Liver (tissue), 9 donors: ENCODE measurements around the gene ACOXL. TPM values are rescaled to one million over a fixed set of nuclear protein-coding genes. Genes with fewer than 3 reads are reported as not detected.

ENCODE experiments used
- DNase-seq: peaks from one replicate; pipeline ENCODE4 v3.0.0-alpha.2; 2017; ENCODE audit warnings: low spot score
- H3K27ac ChIP-seq, 2 donors: one replicate each; pipeline ENCODE4 v1.7.0; 2013; ENCODE audit warnings: inconsistent platforms in 2 of 2, low read length in 2 of 2, control low read depth in 1 of 2, low read depth in 1 of 2, mild to moderate bottlenecking in 1 of 2
- H3K27me3 ChIP-seq, 4 donors: one replicate each; pipeline versions ENCODE4 v1.6.1 to v1.7.0; 2013; ENCODE audit warnings: low read length in 3 of 4, inconsistent platforms in 1 of 4, mild to moderate bottlenecking in 1 of 4, moderate library complexity in 1 of 4; ENCODE audit not compliant: control insufficient read depth in 4 of 4, insufficient read depth in 4 of 4
- H3K36me3 ChIP-seq, 4 donors: one replicate each; pipeline versions ENCODE4 v1.6.1 to v1.7.0; 2013; ENCODE audit warnings: low read length in 3 of 4, mild to moderate bottlenecking in 3 of 4, low read depth in 1 of 4, moderate library complexity in 1 of 4; ENCODE audit not compliant: control insufficient read depth in 4 of 4, insufficient read depth in 3 of 4
- H3K4me1 ChIP-seq, 4 donors: one replicate each; pipeline versions ENCODE4 v1.6.1 to v1.7.0; 2013; ENCODE audit warnings: low read length in 3 of 4, mild to moderate bottlenecking in 3 of 4, moderate library complexity in 1 of 4; ENCODE audit not compliant: control insufficient read depth in 4 of 4, insufficient read depth in 4 of 4
- H3K4me3 ChIP-seq, 3 donors: one replicate each; pipeline versions ENCODE4 v1.6.1 to v1.7.0; 2013; ENCODE audit warnings: low read length in 3 of 3, control low read depth in 1 of 3, low read depth in 1 of 3, mild to moderate bottlenecking in 1 of 3
- H3K9ac ChIP-seq, 2 donors: one replicate each; pipeline ENCODE4 v1.7.0; 2013; ENCODE audit warnings: low read length in 2 of 2, mild to moderate bottlenecking in 2 of 2, moderate library complexity in 2 of 2, control low read depth in 1 of 2, low read depth in 1 of 2
- H3K9me3 ChIP-seq, 4 donors: one replicate each; pipeline versions ENCODE4 v1.6.1 to v1.7.0; 2013; ENCODE audit warnings: low read length in 3 of 4; ENCODE audit not compliant: control insufficient read depth in 4 of 4
- ATF3 ChIP-seq: IDR thresholded peaks from 2 replicates; pipeline ENCODE4 v1.6.1; 2016; ENCODE audit warnings: antibody characterized with exemption
- EGR1 ChIP-seq, 2 donors: IDR thresholded peaks; 2 replicates each; pipeline ENCODE4 v1.6.1; 2016 to 2018; ENCODE audit warnings: antibody characterized with exemption in 2 of 2, low read depth in 2 of 2
- FOXA1 ChIP-seq: IDR thresholded peaks from 2 replicates; pipeline ENCODE4 v1.6.1; 2016; ENCODE audit warnings: antibody characterized with exemption
- FOXA2 ChIP-seq: IDR thresholded peaks from 2 replicates; pipeline ENCODE4 v1.6.1; 2016; ENCODE audit warnings: antibody characterized with exemption
- GABPA ChIP-seq, 2 donors: IDR thresholded peaks in 1 of 2; conservative IDR thresholded peaks in 1 of 2; 2 replicates each; pipeline ENCODE4 v1.6.1; 2016; ENCODE audit warnings: antibody characterized with exemption in 2 of 2, mild to moderate bottlenecking in 1 of 2, moderate library complexity in 1 of 2
- HNF4A ChIP-seq, 2 donors: conservative IDR thresholded peaks; 2 replicates each; pipeline ENCODE4 v1.6.1; 2016; ENCODE audit warnings: antibody characterized with exemption in 2 of 2, mild to moderate bottlenecking in 2 of 2
- HNF4G ChIP-seq: IDR thresholded peaks from 2 replicates; pipeline ENCODE4 v1.6.1; 2016; ENCODE audit warnings: antibody characterized with exemption
- JUND ChIP-seq, 2 donors: IDR thresholded peaks; 2 replicates each; pipeline ENCODE4 v1.6.1; 2016; ENCODE audit warnings: antibody characterized with exemption in 2 of 2
- NR2F2 ChIP-seq: IDR thresholded peaks from 2 replicates; pipeline ENCODE4 v1.6.1; 2016; ENCODE audit warnings: antibody characterized with exemption
- RAD21 ChIP-seq, 2 donors: IDR thresholded peaks; 2 replicates each; pipeline ENCODE4 v1.6.1; 2016; ENCODE audit warnings: antibody characterized with exemption in 2 of 2, mild to moderate bottlenecking in 2 of 2
- REST ChIP-seq: IDR thresholded peaks from 2 replicates; pipeline ENCODE4 v1.6.1; 2016; ENCODE audit warnings: antibody characterized with exemption, mild to moderate bottlenecking
- SP1 ChIP-seq: IDR thresholded peaks from 2 replicates; pipeline ENCODE4 v1.6.1; 2018; ENCODE audit warnings: antibody characterized with exemption, mild to moderate bottlenecking
- TAF1 ChIP-seq: conservative IDR thresholded peaks from 2 replicates; pipeline ENCODE4 v1.6.1; 2016; ENCODE audit warnings: antibody characterized with exemption, mild to moderate bottlenecking
- YY1 ChIP-seq: IDR thresholded peaks from 2 replicates; pipeline ENCODE4 v1.6.1; 2016; ENCODE audit warnings: antibody characterized with exemption, mild to moderate bottlenecking
- ZBTB33 ChIP-seq: IDR thresholded peaks from 2 replicates; pipeline ENCODE4 v1.6.1; 2016; ENCODE audit warnings: antibody characterized with exemption
- WGBS: extraction: QIAGEN DNeasy Blood & Tissue Kit; methylation state at CpG from one replicate; pipeline ENCODE4 v1.1.7; 2013; 5-methylcytosine and 5-hydroxymethylcytosine counted together
- polyA plus RNA-seq, 2 donors: library from polyadenylated mRNA; stranded (reverse) in 1 of 2; unstranded in 1 of 2; fragments of 200-250 nt in 1 of 2; fragments of >200 nt in 1 of 2; fragmentation: Nextera tagmentation in 1 of 2; extraction: Ambion mirVana in 1 of 2; gene quantifications; one replicate each; pipeline versions ENCODE4 v1.2.1 to v1.2.3, GENCODE V29; 2013 to 2015
- total RNA-seq, 2 donors: library from RNA; depleted of rRNA; stranded (reverse); fragments of >200 nt; gene quantifications; one replicate each; pipeline ENCODE4 v1.2.3, GENCODE V29; 2014
- TF ChIP-seq, protein P1 (sequence below): fragments of 150-350 bp; IDR thresholded peaks from 2 replicates; pipeline ENCODE4 v1.5.1; 2017; ENCODE audit warnings: improper control_type of control experiment, low read depth, low read length; ENCODE audit not compliant: missing input control
- TF ChIP-seq, protein P2 (sequence below): IDR thresholded peaks from 2 replicates; pipeline ENCODE4 v1.6.1; 2016; ENCODE audit warnings: antibody characterized with exemption
- donor health status: healthy.
- donor health status: healthy.
- donor health status: healthy.
- donor health status: healthy.
- donor health status: healthy.

ACOXL gene
- total and polyA plus RNA-seq, 4 donors: 0.07 TPM; not detected in 3

- TF ChIP-seq JUND (IDR thresholded peaks at IDR 0.05): no peak
Measured at GRCh38 chr2:111101592-111101991, 369.2 kb downstream of the ACOXL start (continued).

- Histone ChIP-seq H3K4me3 (no peak overlapping the region), H3K27ac (no peak overlapping the region), H3K9ac (no peak overlapping the region), H3K27me3 (no peaks in the 10 kb centered on the region), H3K4me1 (no peaks in the 10 kb centered on the region), H3K36me3 (no peaks in the 10 kb centered on the region), H3K9me3 (no peaks in the 10 kb centered on the region)
- DNase-seq: no peak
- 95% methylated on average over 2 of the region's 2 CpGs for WGBS
- TF ChIP-seq HNF4G: no peak
- TF ChIP-seq TAF1: no peak
- no peak for TF ChIP-seq YY1
- TF ChIP-seq, protein P1, sequence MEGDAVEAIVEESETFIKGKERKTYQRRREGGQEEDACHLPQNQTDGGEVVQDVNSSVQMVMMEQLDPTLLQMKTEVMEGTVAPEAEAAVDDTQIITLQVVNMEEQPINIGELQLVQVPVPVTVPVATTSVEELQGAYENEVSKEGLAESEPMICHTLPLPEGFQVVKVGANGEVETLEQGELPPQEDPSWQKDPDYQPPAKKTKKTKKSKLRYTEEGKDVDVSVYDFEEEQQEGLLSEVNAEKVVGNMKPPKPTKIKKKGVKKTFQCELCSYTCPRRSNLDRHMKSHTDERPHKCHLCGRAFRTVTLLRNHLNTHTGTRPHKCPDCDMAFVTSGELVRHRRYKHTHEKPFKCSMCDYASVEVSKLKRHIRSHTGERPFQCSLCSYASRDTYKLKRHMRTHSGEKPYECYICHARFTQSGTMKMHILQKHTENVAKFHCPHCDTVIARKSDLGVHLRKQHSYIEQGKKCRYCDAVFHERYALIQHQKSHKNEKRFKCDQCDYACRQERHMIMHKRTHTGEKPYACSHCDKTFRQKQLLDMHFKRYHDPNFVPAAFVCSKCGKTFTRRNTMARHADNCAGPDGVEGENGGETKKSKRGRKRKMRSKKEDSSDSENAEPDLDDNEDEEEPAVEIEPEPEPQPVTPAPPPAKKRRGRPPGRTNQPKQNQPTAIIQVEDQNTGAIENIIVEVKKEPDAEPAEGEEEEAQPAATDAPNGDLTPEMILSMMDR: no peak
- no peak for TF ChIP-seq FOXA1
- TF ChIP-seq NR2F2: no peak
- TF ChIP-seq EGR1 (IDR thresholded peaks at IDR 0.05; ENCODE audit: low read depth in 2 of 2): no peak
- TF ChIP-seq HNF4A (conservative IDR thresholded peaks at IDR 0.05): no peak
- TF ChIP-seq ZBTB33: no peak
- TF ChIP-seq GABPA (IDR thresholded peaks at IDR 0.05 in 1 of 2, conservative IDR thresholded peaks at IDR 0.05 in 1 of 2): no peak
- TF ChIP-seq REST: no peak
- TF ChIP-seq ATF3: no peak
- TF ChIP-seq RAD21 (IDR thresholded peaks at IDR 0.05): no peak
- TF ChIP-seq FOXA2: no peak
- TF ChIP-seq SP1: no peak
- no peak for TF ChIP-seq JUND (IDR thresholded peaks at IDR 0.05)
- TF ChIP-seq, protein P2, sequence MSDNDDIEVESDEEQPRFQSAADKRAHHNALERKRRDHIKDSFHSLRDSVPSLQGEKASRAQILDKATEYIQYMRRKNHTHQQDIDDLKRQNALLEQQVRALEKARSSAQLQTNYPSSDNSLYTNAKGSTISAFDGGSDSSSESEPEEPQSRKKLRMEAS: no peak
Measured at GRCh38 chr2:111102216-111102615, 369.8 kb downstream of the ACOXL start.
